Peyer's patch (tissue), 4 donors: ENCODE data around the gene GPC3.

Experiments
- CTCF ChIP-seq, 6 experiments: fragments of 450-650 bp in 4 of 6; fragments of 200-600 bp in 2 of 6; sonication (generic) in 1 of 6; IDR thresholded peaks; one replicate each; pipeline ENCODE4 v1.5.1; 2017 to 2019; ENCODE audit warnings: antibody characterized with exemption in 6 of 6, mild to moderate bottlenecking in 3 of 6, moderate library complexity in 1 of 6
- POLR2A ChIP-seq, 2 donors: fragments of 450-650 bp; IDR thresholded peaks; one replicate each; pipeline ENCODE4 v1.5.1; 2017; ENCODE audit warnings: antibody characterized with exemption in 2 of 2, mild to moderate bottlenecking in 2 of 2, moderate library complexity in 2 of 2

GRCh38 chrX:133939655-133940302 is 45.6 kb downstream of the GPC3 start:
- no peak for TF ChIP-seq CTCF (IDR thresholded peaks at IDR 0.05)
- TF ChIP-seq POLR2A (IDR thresholded peaks at IDR 0.05), result no peak
